Stomach (tissue), 19 donors: ENCODE measurements around the gene AP5Z1. TPM values are rescaled to one million over a fixed set of nuclear protein-coding genes. Genes with fewer than 3 reads are reported as not detected.

Source experiments
- DNase-seq, 2 donors: peaks; one replicate each; pipeline versions ENCODE4 v3.0.0 to v3.0.0-alpha.2; 2013 to 2019
- H3K27ac ChIP-seq, 5 donors: fragments of 200-600 bp in 4 of 5; sonication (generic) in 4 of 5; one replicate each; pipeline ENCODE4 v1.5.1; 2013 to 2019; ENCODE audit warnings: mild to moderate bottlenecking in 1 of 5, moderate library complexity in 1 of 5
- H3K27me3 ChIP-seq, 3 donors: fragments of 200-600 bp; sonication (generic); one replicate each; pipeline ENCODE4 v1.5.1; 2017 to 2019; ENCODE audit warnings: mixed run types in 1 of 3
- H3K36me3 ChIP-seq, 4 donors: fragments of 200-600 bp; sonication (generic); 1 replicate in 3 of 4; 2 replicates in 1 of 4; pipeline ENCODE4 v1.5.1; 2016 to 2019
- H3K4me1 ChIP-seq, 4 donors: fragments of 200-600 bp; sonication (generic); one replicate each; pipeline ENCODE4 v1.5.1; 2016 to 2019
- H3K4me3 ChIP-seq, 4 donors: fragments of 200-600 bp; sonication (generic) in 3 of 4; one replicate each; pipeline ENCODE4 v1.5.1; 2016 to 2019; ENCODE audit warnings: mild to moderate bottlenecking in 1 of 4
- H3K9me3 ChIP-seq, 4 donors: fragments of 200-600 bp; sonication (generic); one replicate each; pipeline ENCODE4 v1.5.1; 2016 to 2019
- EP300 ChIP-seq: sonication (generic); formaldehyde crosslinking; IDR thresholded peaks from one replicate; pipeline ENCODE4 v1.6.1; 2017; ENCODE audit warnings: antibody characterized with exemption
- POLR2A ChIP-seq, 4 donors: fragments of 450-650 bp; IDR thresholded peaks; one replicate each; pipeline ENCODE4 v1.6.1; 2016; ENCODE audit warnings: antibody characterized with exemption in 4 of 4, control low read depth in 2 of 4, mild to moderate bottlenecking in 1 of 4, moderate library complexity in 1 of 4
- POLR2AphosphoS5 ChIP-seq, 3 donors: sonication (generic); formaldehyde crosslinking; IDR thresholded peaks; one replicate each; pipeline ENCODE4 v1.6.1; 2016; ENCODE audit warnings: antibody characterized with exemption in 3 of 3
- WGBS, 5 donors: extraction: QIAGEN DNeasy Blood & Tissue Kit in 3 of 5; methylation state at CpG; one replicate each; pipeline versions ENCODE4 v1.1.5 to v1.1.7; 2013 to 2018; 5-methylcytosine and 5-hydroxymethylcytosine counted together
- intact Hi-C: fragments of 100-400 bp; cut with DNase I; formaldehyde crosslinking; loops from one replicate; pipeline ENCODE4 v1.15.1; 2023; ENCODE audit warnings: low total_unique reads
- long read RNA-seq, 10 donors: transcript quantifications; one replicate each; lab custom pipeline, GENCODE V29; 2026
- polyA plus RNA-seq, 3 donors: library from polyadenylated mRNA; stranded (reverse); fragments of 200-250 nt; gene quantifications; one replicate each; pipeline ENCODE4 v1.2.3, GENCODE V29; 2013
- total RNA-seq, 5 donors: library from RNA; depleted of rRNA; stranded (reverse); fragments of >200 nt; gene quantifications; one replicate each; pipeline versions ENCODE4 v1.1.0 to v1.2.3, GENCODE V29; 2014 to 2016
- TF ChIP-seq, protein P1 (sequence below), 7 experiments: fragments of 450-650 bp in 4 of 7; fragments of 200-600 bp in 3 of 7; sonication (generic) in 3 of 7; IDR thresholded peaks; one replicate each; pipeline ENCODE4 v1.5.1; 2016 to 2019; ENCODE audit warnings: antibody characterized with exemption in 7 of 7, control low read depth in 2 of 7, mild to moderate bottlenecking in 1 of 7
- donor health status: healthy with polysubstance abuse.
- donor health status: Bipolar disorder and iron deficiency.
- donor health status: healthy.

The AP5Z1 gene
- total RNA-seq (100 to 1,000 TPM in 1 of 5 donors, 10 to 100 TPM in 4; 11.6 to 140 (median 52.5) TPM), polyA plus RNA-seq (10 to 100 TPM; 34.7 to 43.7 (median 40.8) TPM)
- long read RNA-seq, donor 1, result 0 reads
- long read RNA-seq, donor 2, partial matches to known transcripts, result 0 of 2 reads
- long read RNA-seq, donor 2, other reads (novel, unspliced or antisense), result 0 of 2 reads
- long read RNA-seq, donor 3, partial matches to known transcripts, result 0 of 3 reads
- long read RNA-seq, donor 3, other reads (novel, unspliced or antisense), result 0 of 3 reads
- long read RNA-seq, donor 4, result 0 reads
- long read RNA-seq, donor 5, result 0 reads
- long read RNA-seq, donor 6, partial matches to known transcripts, result 0 of 4 reads
- long read RNA-seq, donor 6, other reads (novel, unspliced or antisense), result 0 of 4 reads
- long read RNA-seq, donor 7, partial matches to known transcripts, result 0 of 3 reads
- long read RNA-seq, donor 7, other reads (novel, unspliced or antisense), result 0 of 3 reads
- long read RNA-seq, donor 8, partial matches to known transcripts, result 0 of 3 reads
- long read RNA-seq, donor 8, other reads (novel, unspliced or antisense), result 0 of 3 reads
- long read RNA-seq, donor 9, result 0 reads
- long read RNA-seq, donor 10, partial matches to known transcripts, result 0 of 1 reads
- long read RNA-seq, donor 10, other reads (novel, unspliced or antisense), result 0 of 1 reads

- H3K4me3 ChIP-seq, result peak within 1 kb of the TSS; percentile 91 to 98 (median 94)
- H3K27ac ChIP-seq, result peak within 1 kb of the TSS; percentile 95 to 99 (median 96)
- H3K4me1 ChIP-seq, result peaks cover 21 to 63% (median 40%) of the 10 kb centered on the region in 4 donors
- H3K9me3 ChIP-seq, result no peaks in the 10 kb centered on the region
- intact Hi-C loops, result no loop called here
- WGBS, 5 donors, result 0 to 1% (median 0%) methylated on average over 28 to 55 of the region's 55 CpGs
- TF ChIP-seq, protein P1, sequence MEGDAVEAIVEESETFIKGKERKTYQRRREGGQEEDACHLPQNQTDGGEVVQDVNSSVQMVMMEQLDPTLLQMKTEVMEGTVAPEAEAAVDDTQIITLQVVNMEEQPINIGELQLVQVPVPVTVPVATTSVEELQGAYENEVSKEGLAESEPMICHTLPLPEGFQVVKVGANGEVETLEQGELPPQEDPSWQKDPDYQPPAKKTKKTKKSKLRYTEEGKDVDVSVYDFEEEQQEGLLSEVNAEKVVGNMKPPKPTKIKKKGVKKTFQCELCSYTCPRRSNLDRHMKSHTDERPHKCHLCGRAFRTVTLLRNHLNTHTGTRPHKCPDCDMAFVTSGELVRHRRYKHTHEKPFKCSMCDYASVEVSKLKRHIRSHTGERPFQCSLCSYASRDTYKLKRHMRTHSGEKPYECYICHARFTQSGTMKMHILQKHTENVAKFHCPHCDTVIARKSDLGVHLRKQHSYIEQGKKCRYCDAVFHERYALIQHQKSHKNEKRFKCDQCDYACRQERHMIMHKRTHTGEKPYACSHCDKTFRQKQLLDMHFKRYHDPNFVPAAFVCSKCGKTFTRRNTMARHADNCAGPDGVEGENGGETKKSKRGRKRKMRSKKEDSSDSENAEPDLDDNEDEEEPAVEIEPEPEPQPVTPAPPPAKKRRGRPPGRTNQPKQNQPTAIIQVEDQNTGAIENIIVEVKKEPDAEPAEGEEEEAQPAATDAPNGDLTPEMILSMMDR (IDR thresholded peaks at IDR 0.05), result peak in 1 of 7 experiments; percentile 19
- TF ChIP-seq POLR2AphosphoS5 (IDR thresholded peaks at IDR 0.05) (peak; percentile 86 to 97 (median 91)), EP300 (no peak), POLR2A (IDR thresholded peaks at IDR 0.05) (peak in 2 of 4 donors; percentile 71 to 74)
- peaks cover 0 to 20% (median 3%) of the 10 kb centered on the region in 4 donors for H3K36me3 ChIP-seq
- peak; percentile 96 to 99 for DNase-seq
- H3K27me3 ChIP-seq, result no peaks in the 10 kb centered on the region
Measured at GRCh38 chr7:4775250-4775847, at the start of gene AP5Z1. TSS of gene AP5Z1 (plus strand) at chr7:4775623. CDS start at chr7:4775716, 93 bp downstream.

DNA sequence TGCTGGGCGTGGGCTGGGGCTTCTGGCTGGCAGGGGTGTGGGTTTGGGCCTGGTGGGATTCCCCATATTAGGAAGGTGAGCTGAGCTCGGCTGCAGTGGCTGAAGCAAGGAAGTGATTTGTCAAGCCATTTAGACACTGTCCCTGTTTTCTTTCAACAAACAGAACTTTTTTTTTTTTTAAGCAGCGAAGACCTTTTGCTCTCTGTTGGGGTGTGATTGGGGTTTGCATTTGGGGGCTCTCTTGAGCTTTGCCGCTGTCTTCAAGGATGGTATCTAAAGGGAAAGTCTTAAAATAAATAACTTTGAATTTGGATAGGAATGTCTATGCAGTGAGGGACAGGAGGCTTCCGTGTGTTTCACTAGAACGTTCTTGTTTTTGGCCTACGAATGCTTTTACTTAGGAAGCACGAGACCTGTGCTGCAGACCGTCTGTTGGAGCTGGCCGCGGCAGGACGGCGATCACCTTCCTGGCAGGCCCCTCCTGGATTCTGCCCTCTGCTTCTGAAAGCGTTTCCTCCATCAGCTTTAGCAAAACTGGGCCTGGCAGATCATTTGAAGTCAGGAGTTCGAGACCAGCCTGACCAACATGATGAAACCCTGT, 49.5 kb upstream of the AP5Z1 start:
- peak in 1 of 2 donors; percentile 65 for DNase-seq
- Histone ChIP-seq H3K9me3 (no peaks in the 10 kb centered on the region), H3K4me1 (peaks cover 18 to 86% (median 53%) of the 10 kb centered on the region in 4 donors), H3K27me3 (no peaks in the 10 kb centered on the region), H3K4me3 (peak overlapping the region; percentile 47 to 57 (median 52)), H3K36me3 (peaks cover 0 to 40% (median 15%) of the 10 kb centered on the region in 4 donors), H3K27ac (peak overlapping the region; percentile 87 to 96 (median 93))
- intact Hi-C loops, result no loop called here
- TF ChIP-seq EP300 (no peak), POLR2AphosphoS5 (IDR thresholded peaks at IDR 0.05) (peak in 1 of 3 donors; percentile 58)
- WGBS, 5 donors, result 32 to 51% (median 42%) methylated on average over 15 of the region's 15 CpGs

DNA sequence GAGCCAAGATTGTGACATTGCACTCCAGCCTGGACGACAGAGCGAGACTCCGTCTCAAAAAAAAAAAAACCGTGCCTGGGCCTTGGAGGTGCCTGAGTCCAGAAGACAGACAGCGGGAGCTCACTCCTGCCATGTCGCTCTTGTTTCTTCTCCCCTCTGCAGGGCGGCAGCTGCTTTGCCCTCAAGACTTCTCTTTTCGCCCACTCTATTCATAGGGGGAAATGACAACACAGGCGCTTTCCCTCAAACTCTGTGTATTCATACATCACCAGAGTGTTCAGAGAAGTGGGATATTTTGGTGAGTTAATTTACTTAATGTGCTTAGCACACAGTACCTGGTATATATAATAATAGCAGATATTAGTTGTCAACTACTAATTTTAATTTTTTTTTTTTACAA, 48.9 kb upstream of the AP5Z1 start:
- peaks cover 0 to 39% (median 15%) of the 10 kb centered on the region in 4 donors for H3K36me3 ChIP-seq
- H3K4me3 ChIP-seq, result no peak overlapping the region
- peaks cover 18 to 87% (median 55%) of the 10 kb centered on the region in 4 donors for H3K4me1 ChIP-seq
- H3K27me3 ChIP-seq, result no peaks in the 10 kb centered on the region
- TF ChIP-seq, protein P1 (IDR thresholded peaks at IDR 0.05), result no peak
- TF ChIP-seq POLR2A (IDR thresholded peaks at IDR 0.05), result no peak
- TF ChIP-seq EP300, result no peak
- WGBS, 5 donors, result 79 to 95% (median 92%) methylated on average over 9 of the region's 9 CpGs
- H3K9me3 ChIP-seq, result no peaks in the 10 kb centered on the region
- H3K27ac ChIP-seq, result peak overlapping the region in 4 of 5 donors; percentile 92 to 96 (median 94)
- intact Hi-C loops, result no loop called here
- DNase-seq, result peak in 1 of 2 donors; percentile 13

DNA sequence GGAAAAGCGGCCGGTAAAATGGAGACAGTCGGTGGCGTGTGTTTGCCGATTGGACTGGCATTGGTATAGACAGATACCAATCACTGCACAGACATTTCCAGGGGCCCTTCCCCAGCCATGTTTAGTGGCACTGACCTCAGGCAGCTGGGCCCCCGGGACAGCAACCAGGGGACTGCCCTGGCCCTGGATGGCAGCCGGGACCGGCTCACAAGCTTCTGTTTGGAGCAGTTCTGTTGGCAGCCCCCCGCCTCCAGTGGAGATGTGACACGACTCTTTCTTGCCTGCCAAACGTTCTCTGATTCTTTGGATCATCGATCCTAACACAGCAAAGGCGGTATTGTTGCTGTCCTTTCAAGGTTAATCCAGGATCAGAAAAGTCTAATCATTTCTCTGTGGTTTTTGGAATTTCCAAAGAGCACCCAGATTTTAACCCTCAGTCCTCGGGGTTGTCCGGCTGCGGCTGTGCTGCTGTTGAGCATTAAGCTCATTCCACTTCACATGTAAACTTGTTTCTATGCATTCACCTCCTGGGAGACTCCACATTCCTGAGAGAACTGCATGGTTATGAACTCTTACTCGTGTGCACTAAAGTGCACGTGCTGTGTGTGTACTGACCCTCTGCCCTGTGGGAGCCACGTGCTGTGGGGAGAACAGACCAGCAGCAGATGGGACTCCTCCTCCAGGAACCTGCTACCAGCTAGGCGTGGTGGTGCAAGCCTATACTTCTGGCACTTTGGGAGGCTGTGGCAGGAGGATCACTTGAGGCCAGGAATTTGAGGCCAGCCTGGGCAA, 47.3 kb upstream of the AP5Z1 start:
- 80 to 94% (median 85%) methylated on average over 20 of the region's 20 CpGs for WGBS, 5 donors
- Histone ChIP-seq H3K27ac (peak overlapping the region in 3 of 5 donors; percentile 10 to 94 (median 93)), H3K36me3 (peaks cover 0 to 25% (median 4%) of the 10 kb centered on the region in 4 donors), H3K27me3 (no peaks in the 10 kb centered on the region), H3K9me3 (no peaks in the 10 kb centered on the region), H3K4me1 (peaks cover 18 to 76% (median 49%) of the 10 kb centered on the region in 4 donors), H3K4me3 (no peak overlapping the region)
- no peak for DNase-seq
- TF ChIP-seq POLR2A (IDR thresholded peaks at IDR 0.05), result no peak
- no peak for TF ChIP-seq EP300
- TF ChIP-seq, protein P1 (IDR thresholded peaks at IDR 0.05), result no peak
- no peak for TF ChIP-seq POLR2AphosphoS5 (IDR thresholded peaks at IDR 0.05)
- intact Hi-C loops, result no loop called here
